ENCODE data around the gene GSTM5.
"Not testable (repeated sequence)": the region's sequence is repeated elsewhere in the genome, so short reads cannot be mapped to it uniquely, and the experiment has no call there.

Gene GSTM5

DNA sequence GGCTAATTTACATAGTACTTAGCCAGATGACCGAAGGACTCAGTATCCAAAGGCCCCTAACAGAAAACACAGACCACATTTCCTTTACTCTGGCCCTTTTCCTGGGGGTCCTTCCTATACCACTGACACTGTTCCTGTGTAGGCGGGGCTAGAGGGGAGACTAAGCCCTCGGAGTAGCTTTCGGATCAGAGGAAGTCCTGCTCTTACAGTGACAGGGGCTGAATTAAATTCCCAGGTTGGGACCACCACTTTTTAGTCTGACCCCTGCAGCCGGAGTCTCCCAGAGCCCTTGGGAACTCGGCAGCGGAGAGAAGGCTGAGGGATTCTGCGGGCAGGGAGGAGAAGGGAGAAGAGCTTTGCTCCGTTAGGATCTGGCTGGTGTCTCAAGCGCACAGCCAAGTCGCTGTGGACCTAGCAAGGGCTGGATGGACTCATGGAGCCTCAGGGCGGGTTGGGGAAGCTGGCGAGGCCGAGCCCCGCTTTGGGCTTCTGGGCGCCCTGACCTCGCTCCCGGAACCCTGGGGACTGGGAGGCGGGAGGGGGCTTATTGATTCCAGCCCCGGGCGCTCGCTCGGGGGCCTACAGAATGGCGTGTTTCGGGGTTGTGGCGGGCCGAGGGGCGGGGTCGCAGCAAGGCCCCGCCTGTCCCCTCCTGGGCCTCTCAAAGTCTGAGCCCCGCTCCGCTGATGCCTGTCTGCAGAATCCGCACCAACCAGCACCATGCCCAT lies at the start of gene GSTM5:
TSS of gene GSTM5 (plus strand) at position 659 of the 728 bp plus-strand sequence. CDS start at position 721, 62 bp downstream.
- not testable (repeated sequence) for DNase-seq

DNA sequence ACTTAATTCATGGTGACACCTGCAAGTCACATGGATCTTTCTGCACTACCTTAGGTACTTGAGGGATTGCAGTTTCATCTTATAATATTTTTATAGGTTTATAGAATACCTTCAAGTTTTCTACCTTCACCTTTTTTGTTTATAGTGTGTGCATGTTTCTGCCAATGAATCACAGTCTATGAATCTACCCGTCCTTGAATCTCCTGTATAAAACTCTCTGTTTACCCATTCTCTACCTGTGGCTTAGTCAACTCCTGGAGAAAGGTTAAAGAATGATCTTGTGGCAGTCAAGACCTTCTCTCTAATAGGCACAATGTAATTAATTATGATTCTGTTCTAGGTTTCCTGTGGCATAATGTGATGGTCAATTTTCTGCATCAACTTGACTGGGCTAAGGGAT lies 47.4 kb upstream of the GSTM5 start:
- no peak for DNase-seq

DNA sequence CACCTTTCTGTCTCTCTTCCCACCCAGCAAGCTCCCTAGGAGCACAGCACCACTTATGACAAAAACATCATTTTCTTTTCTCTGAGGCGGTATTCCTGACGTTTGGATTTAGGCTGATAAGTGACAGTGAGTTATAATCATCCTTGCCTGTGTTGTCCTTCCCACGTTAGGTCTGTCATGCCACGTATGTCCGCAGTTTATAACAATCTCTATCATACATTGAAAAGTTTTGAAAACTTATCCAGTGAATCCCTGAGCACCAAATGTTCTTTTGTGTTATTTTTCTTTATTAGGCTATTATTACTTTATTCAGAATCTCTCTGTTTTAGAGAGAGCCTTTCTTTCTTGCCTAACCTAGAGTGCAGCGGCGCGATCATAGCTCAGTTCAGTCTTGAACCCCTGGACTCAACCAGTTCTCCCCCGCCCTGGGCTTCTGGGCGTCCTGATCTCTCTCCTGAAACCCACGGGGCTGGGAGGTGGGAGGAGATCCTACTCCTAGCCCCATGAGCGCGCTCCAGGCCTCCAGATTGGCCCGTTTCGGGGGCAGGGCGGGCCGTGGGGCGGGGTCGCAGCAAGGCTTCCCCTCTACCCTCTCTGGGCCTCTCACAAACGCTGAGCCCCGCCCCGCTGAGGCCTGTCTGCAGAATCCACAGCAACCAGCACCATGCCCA lies 44.5 kb upstream of the GSTM5 start, which contains the start of gene GSTM2:
TSS of gene GSTM2 (plus strand) at position 606 of the 671 bp plus-strand sequence. CDS start at position 665, 59 bp downstream.
- peak; percentile 81 for DNase-seq

DNA sequence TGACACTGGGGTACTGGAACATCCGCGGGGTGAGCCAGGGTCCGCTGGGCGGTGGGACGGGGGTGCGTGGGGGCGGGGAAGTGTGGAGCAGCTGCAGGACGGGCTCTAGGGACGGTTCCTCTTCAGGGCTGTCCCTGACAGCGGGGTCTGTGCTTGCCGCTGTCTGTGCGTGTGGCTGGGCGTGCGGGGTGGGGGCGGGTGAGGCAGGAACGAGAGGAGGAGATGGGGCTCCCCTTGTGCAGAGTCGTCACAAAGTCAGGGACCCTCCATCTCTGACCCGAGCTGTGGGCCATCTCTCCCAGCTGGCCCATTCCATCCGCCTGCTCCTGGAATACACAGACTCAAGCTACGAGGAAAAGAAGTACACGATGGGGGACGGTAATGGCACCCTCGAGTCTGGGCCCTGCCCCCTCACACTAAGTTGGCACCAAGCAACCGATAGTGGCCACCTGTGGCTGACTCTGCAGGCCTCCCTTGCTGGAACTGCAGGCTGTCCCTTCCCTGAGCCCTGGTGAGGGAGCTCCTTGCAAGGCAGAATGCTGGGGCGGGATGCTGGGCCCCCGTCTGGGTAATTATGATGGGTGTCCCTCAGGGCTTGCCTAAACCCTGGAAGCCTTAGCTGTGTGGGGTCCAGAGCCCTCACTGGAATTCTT lies 43.8 kb upstream of the GSTM5 start:
- no peak for DNase-seq

DNA sequence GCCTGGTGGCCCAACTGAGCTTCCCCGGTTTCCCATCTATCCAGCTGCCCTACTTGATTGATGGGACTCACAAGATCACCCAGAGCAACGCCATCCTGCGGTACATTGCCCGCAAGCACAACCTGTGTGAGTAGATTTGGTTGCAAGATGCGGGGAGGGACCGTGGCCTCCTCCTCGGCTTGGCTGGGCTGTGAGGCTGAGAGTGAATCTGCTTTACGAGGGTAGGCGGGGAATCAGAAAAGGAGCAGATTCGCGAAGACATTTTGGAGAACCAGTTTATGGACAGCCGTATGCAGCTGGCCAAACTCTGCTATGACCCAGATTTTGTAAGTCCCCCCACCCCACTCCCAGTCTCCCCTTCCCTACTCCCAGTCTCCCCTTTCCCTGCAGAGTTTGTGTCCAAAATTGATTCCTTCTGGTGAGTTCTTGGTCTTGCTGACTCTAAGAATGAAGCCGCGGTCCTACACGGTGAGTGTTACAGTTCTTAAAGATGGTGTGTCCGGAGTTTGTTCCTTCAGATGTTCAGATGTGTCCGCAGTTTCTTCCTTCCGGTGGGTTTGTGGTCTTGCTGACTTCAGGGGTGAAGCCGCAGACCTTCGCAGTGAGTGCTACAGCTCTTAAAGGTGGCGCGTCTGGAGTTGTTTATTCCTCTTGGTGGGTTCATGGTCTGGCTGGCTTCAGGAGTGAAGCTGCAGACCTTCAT lies 42.7 kb upstream of the GSTM5 start:
- no peak for DNase-seq

GRCh38 chr1:109669949-109670302 lies 42.1 kb upstream of the GSTM5 start:
- not testable (repeated sequence) for DNase-seq

DNA sequence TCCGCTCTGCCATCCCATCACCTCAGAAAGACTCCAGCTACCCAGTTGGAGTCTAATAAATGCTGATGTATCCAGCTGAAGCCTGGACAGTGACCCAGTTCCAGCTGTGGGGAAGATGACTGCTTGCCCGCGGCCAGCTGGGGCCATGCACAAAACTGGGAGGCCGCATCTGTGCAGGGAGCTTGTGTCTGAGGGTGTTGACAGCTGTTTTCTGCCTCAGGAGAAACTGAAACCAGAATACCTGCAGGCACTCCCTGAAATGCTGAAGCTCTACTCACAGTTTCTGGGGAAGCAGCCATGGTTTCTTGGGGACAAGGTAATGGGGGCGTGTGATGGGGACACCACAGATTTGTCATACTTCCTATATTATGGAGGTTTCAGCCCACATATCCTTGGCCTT lies 41.0 kb upstream of the GSTM5 start:
- peak; percentile 18 for DNase-seq

DNA sequence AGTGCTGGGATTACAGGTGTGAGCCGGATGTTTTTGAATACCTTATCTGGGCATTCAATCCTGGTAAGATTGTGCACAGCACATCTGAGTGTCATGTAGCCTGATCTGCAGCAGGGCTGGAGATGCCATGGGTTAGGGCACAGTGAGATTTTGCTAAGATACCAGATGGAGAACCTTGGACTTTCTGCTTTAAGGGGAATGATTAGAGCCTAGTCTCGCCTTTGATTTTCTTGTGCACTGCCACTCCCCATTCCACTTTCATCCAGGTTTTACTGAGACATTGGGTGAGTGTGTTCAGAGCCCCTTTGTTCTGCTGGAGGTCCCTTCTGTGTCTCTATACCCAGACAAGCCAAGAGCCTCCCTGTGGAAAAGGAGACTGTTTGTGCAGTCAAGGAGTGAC lies 38.2 kb upstream of the GSTM5 start:
- not testable (repeated sequence) for DNase-seq

DNA sequence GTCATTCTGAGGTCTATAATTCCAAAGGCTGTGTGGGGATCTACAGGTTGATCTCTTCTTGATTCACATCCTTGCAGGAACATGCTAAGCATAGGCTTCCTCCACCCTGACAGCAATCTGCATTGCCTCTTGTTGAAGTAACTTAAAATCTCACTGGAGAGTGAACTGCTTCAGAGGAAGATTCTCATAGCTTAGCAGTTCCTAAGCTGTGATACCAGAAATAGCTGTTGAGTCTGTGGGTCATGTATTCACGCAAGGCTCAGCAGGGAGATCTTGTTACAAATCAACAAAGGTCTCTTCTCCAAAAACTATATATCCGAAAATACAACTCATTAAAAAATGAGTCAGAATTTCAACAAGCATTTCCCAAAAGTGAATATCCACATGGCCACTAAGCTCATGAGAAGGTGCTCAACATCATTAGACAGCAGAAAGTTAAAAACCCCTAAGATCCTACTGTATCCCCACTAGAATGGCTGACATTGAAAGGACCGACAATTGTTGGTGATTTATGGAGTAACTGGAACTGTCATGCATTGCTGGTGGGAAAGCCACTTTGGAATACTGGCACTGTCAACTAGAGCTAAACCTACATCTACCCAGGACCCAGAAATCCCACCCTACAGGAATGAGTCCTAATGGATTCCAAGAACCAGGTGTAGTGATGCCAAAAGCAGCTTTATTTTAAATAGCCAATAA lies 35.2 kb upstream of the GSTM5 start:
- DNase-seq: not testable (repeated sequence)

DNA sequence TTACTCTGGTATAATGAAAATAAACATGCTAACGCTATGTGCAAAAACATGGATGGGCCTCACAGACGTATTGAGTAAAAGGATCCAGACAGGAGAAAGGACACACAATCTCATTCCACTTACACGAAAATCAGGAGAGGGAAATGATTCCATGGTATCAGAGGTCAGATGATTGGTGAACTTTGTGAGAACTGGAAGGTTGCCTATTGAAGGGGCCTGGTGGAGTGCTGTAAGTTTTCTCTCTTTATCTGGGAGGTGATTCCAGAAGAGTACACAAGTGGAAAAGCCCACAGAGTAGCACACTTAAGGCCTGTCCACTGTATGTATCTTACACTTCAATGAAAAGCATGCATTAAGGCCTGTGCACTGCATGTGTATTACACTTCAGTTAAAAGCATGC lies 34.6 kb upstream of the GSTM5 start:
- no peak for DNase-seq

DNA sequence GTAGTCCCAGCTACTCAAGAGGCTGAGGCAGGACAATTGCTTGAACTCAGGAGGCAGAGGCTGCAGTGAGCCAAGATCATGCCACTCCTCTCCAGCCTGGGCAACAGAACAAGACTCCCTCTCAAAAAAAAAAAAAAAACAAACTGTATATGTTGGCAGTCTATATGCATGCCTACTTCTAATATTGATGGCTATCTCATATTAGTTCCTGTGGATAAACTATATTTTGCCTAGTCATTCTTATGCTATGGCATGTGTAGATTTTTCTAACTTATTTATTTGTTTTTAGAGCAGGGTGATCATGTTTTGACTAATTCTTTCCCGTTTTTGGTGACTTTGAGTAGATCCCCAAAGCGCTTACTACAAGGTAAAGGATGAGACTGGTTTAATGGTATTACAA lies 33.4 kb upstream of the GSTM5 start:
- DNase-seq: not testable (repeated sequence)

DNA sequence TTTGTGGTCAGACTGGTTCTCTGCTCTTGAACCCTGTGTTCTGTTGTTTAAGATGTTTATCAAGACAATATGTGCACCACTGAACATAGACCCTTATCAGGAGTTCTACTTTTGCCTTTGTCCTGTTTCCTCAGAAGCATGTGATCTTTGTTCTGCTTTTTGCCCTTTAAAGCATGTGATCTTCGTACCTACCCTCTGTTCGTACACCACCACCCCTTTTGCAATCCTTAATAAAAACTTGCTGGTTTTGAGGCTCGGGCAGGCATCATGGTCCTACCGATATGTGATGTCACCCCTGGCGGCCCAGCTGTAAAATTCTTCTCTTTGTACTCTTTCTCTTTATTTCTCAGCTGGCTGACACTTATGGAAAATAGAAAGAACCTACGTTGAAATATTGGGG lies 27.3 kb upstream of the GSTM5 start:
- not testable (repeated sequence) for DNase-seq

DNA sequence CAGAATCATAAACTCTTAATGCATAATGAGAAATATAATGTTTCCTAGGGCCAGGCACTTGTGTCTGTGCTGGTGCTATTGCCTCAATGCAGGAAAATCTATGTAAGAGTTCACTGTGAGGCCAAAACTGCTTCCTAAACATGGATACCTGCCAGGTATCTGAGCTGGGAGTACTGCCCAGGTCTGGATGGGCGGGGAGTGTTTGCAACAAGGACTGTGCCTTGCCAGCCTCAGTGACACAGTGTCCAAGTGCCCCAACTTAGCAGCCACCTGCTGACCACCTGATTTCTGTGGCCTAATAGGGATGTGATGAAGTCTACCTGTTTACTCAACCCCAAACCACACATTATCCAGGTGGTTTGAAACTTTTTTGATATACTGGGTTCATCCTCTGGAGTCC lies 26.7 kb upstream of the GSTM5 start:
- DNase-seq: not testable (repeated sequence)

DNA sequence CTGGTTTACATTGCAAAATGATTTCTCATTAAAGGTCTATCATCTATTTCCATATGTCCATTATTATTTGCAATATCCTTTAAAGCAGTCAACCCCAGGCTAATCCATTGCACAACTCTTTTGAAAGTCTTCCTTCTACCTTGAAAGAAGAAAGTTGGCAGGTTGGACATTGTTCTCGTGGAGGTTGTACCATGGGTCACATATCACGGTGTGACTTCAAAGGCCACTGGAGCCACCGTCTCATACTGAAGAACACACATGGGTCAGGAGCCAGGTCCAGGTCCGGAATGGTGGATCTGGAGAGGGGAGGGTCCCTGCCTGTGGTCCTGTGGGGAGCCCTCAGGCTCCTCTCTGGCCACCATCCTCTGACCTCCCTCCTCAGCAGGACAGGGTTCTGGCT lies 26.2 kb upstream of the GSTM5 start:
- DNase-seq: not testable (repeated sequence)

DNA sequence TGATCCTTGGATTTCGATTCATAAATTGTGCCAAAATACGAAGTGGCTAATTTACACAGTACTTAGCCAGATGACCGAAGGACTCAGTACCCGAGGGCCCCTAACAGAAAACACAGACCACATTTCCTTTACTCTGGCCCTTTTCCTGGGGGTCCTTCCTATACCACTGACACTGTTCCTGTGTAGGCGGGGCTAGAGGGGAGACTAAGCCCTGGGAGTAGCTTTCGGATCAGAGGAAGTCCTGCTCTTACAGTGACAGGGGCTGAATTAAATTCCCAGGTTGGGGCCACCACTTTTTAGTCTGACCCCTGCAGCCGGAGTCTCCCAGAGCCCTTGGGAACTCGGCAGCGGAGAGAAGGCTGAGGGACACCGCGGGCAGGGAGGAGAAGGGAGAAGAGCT lies 24.9 kb upstream of the GSTM5 start:
- DNase-seq: not testable (repeated sequence)

DNA sequence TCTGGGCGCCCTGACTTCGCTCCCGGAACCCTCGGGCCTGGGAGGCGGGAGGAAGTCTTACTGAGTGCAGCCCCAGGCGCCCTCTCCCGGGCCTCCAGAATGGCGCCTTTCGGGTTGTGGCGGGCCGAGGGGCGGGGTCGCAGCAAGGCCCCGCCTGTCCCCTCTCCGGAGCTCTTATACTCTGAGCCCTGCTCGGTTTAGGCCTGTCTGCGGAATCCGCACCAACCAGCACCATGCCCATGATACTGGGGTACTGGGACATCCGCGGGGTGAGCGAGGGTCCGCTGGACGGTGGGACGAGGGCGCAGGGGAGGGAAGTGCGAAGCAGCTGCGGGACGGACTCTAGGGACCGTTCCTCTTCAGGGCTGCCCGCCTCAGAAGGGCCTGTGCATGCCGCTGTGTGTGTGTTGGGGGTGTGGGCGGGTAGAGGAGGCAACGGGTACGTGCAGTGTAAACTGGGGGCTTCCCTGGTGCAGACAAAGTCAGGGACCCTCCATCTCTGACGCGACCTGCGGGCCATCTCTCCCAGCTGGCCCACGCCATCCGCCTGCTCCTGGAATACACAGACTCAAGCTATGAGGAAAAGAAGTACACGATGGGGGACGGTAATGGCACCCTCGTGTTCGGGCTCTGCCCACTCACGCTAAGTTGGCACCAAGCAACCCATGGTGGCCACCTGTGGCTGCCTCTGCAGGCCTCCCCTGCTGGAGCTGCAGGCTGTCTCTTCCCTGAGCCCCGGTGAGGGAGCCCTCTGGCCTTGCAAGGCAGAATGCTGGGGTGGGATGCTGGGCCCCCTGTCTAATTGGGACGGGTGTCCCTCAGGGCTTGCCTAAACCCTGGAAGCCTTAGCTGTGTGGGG lies 24.2 kb upstream of the GSTM5 start, which contains the start of gene GSTM1:
TSS of gene GSTM1 (plus strand) at position 177 of the 859 bp plus-strand sequence. CDS start at position 234, 57 bp downstream.
- DNase-seq: no peak

DNA sequence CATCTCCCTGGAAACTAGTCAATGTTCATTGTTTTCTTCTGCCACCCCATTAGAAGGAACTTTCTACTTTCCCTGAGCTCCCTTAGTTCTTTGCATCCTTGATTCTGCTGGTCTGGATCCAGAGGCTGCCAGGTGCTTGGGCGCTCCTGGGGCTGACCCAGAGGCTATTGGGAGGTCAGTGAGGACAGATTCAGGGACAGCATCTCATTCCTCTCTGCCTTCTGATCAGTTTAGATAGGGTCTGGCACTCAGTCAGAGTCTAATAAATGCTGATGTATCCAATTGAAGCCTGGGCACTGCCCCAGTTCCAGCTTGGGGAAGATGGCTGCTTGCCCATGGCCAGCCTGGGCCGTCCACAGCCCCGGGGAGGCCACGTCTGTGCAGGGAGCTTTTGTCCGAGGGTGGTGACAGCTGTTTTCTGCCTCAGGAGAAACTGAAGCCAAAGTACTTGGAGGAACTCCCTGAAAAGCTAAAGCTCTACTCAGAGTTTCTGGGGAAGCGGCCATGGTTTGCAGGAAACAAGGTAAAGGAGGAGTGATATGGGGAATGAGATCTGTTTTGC lies 22.1 kb upstream of the GSTM5 start:
- DNase-seq: no peak

DNA sequence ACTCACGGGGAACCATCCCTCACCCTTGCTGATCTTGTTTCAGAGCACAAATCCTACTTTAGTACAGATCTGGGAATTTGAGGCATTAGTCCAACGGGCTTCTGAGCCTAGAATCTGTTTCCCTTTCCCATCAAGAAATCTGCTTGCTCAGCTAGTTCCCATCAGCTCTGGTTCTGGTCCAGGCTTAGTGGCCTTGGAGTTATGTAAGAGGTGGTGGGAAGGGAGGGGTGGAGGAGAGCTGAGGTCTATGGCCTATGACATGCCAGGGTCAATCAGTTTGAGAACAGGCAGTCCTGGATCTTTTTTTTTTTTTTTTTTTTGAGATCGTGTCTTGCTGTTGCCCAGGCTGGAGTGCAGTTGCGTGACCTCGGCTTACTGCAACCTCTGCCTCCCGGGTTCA lies 20.3 kb upstream of the GSTM5 start:
- no peak for DNase-seq

DNA sequence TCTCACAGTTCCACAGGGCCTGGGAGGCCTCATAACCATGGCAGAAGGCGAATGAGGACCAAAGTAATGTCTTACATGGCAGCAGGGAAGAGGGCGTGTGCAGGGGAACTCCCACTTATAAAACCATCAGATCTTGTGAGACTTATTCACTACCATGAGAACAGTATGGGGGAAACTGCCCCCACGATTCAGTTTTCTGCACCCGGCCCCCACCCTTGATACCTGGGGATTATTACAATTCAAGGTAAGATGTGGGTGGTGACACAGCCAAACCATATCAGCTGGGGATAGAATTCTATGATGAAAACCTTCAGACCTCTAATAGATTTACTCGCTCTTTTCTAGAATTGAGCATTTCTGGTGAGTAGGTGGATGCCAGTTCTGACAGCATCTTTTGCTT lies 17.7 kb upstream of the GSTM5 start:
- DNase-seq: not testable (repeated sequence)

GRCh38 chr1:109695138-109695537 lies 16.9 kb upstream of the GSTM5 start:
- DNase-seq: not testable (repeated sequence)

DNA sequence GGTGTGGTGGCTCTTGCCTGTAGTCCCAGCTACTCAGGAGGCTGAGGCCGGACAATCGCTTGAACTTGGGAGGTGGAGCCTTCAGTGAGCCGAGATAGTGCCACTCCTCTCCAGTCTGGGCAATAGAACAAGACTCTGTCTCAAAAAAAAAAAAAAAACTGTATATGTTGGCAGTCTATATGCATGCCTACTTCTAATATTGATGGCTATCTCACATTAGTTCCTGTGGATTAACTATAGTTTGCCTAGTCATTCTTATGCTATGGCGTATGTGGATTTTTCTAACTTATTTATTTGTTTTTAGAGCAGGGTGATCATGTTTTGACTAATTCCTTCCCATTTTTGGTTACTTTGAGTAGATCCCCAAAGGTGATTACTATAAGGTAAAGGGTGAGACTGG lies 15.0 kb upstream of the GSTM5 start:
- DNase-seq: no peak
